Vagina (tissue), 2 donors: ENCODE results near the gene C1orf174.

ENCODE experiments used
- CTCF ChIP-seq, 3 experiments: fragments of 450-650 bp in 2 of 3; fragments of 200-600 bp in 1 of 3; sonication (generic) in 1 of 3; IDR thresholded peaks; one replicate each; pipeline ENCODE4 v1.5.1; 2017 to 2019; ENCODE audit warnings: antibody characterized with exemption in 3 of 3, mild to moderate bottlenecking in 2 of 3, moderate library complexity in 2 of 3
- POLR2A ChIP-seq, 2 donors: fragments of 450-650 bp; IDR thresholded peaks; one replicate each; pipeline ENCODE4 v1.6.1; 2017; ENCODE audit warnings: antibody characterized with exemption in 2 of 2, mild to moderate bottlenecking in 2 of 2, moderate library complexity in 2 of 2
- POLR2AphosphoS5 ChIP-seq, 2 donors: sonication (generic); formaldehyde crosslinking; IDR thresholded peaks; one replicate each; pipeline ENCODE4 v1.9.0; 2017; ENCODE audit warnings: antibody characterized with exemption in 2 of 2, mild to moderate bottlenecking in 2 of 2, low read depth in 1 of 2; ENCODE audit not compliant: insufficient read depth in 1 of 2

DNA sequence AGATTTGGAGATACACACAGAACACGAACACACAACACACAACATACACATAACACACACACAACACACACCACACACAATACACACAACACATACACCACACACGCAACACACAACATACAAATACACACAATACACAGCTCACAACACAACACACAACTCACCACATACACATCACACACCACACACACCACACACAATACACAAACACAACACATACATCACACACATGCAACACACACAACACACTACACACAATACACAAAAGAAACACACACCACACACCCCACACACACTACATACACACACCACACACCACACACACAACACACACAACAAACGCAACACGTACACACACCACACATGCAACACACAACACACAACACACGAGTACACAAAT, 29.1 kb upstream of the C1orf174 start:
- TF ChIP-seq CTCF (IDR thresholded peaks at IDR 0.05) (no peak), POLR2AphosphoS5 (IDR thresholded peaks at IDR 0.05; ENCODE audit: insufficient read depth in 1 of 2, low read depth in 1 of 2) (no peak), POLR2A (IDR thresholded peaks at IDR 0.05) (no peak)
